WTC11 (cell line): ENCODE data around the gene DENND2C. TPM values are rescaled to one million over a fixed set of nuclear protein-coding genes. Genes with fewer than 3 reads are reported as not detected.

Source experiments
- ATAC-seq: fragments of 200-7000 bp; cut with Tn5 transposase; 2 replicates; pipeline ENCODE4 v1.10.0; 2021; ENCODE audit warnings: mild to moderate bottlenecking, moderate library complexity
- CTCF ChIA-PET: fragments of 300-600 bp; sonication (Branson Sonifier 250); formaldehyde crosslinking; loops from one replicate; lab custom pipeline; 2021; ENCODE audit warnings: antibody characterized with exemption; lab: Charles Lee
- POLR2A ChIA-PET: fragments of 350-600 bp; sonication (Branson Sonifier 250); formaldehyde crosslinking; loops from one replicate; lab custom pipeline; 2021; ENCODE audit warnings: antibody characterized with exemption; lab: Charles Lee
- DNase-seq: peaks from one replicate; pipeline ENCODE4 v3.0.0; 2021; ENCODE audit warnings: low spot score
- H3K27ac Mint-ChIP-seq: 2 replicates; pipeline ENCODE4 v1.8.0; 2021; ENCODE audit warnings: mixed read lengths
- H3K27me3 Mint-ChIP-seq: 2 replicates; pipeline ENCODE4 v1.8.0; 2021; ENCODE audit warnings: low read depth, mild to moderate bottlenecking, moderate library complexity, mixed read lengths
- H3K36me3 Mint-ChIP-seq: 2 replicates; pipeline ENCODE4 v1.8.0; 2021; ENCODE audit warnings: mixed read lengths
- H3K4me1 Mint-ChIP-seq: 2 replicates; pipeline ENCODE4 v1.8.0; 2022; ENCODE audit warnings: mixed read lengths
- H3K4me3 Mint-ChIP-seq: 2 replicates; pipeline ENCODE4 v1.8.0; 2021; ENCODE audit warnings: mild to moderate bottlenecking, moderate library complexity, mixed read lengths
- H3K9me3 Mint-ChIP-seq: 2 replicates; pipeline ENCODE4 v1.8.0; 2021; ENCODE audit warnings: mixed read lengths
- ARID4B ChIP-seq: sonication (generic); formaldehyde crosslinking; IDR thresholded peaks from 2 replicates; pipeline ENCODE4 v1.8.0; 2023; ENCODE audit warnings: missing genetic modification reagents, mild to moderate bottlenecking, borderline replicate concordance
- ATF2 ChIP-seq: sonication (generic); formaldehyde crosslinking; IDR thresholded peaks from 2 replicates; pipeline ENCODE4 v1.8.1; 2022; ENCODE audit warnings: low read depth, missing genetic modification reagents, borderline replicate concordance
- CREM ChIP-seq: sonication (generic); formaldehyde crosslinking; IDR thresholded peaks from 2 replicates; pipeline ENCODE4 v1.8.1; 2022; ENCODE audit warnings: mild to moderate bottlenecking, missing genetic modification reagents, moderate library complexity
- ERG ChIP-seq: fragments of 250-450 bp; sonication (Bioruptor Pico); IDR thresholded peaks from 2 replicates; pipeline ENCODE4 v1.8.0; 2021; ENCODE audit warnings: mild to moderate bottlenecking
- GABPB1 ChIP-seq: sonication (generic); formaldehyde crosslinking; IDR thresholded peaks from 2 replicates; pipeline ENCODE4 v1.8.1; 2023; ENCODE audit warnings: mild to moderate bottlenecking, missing genetic modification reagents
- HMGXB4 ChIP-seq: sonication (generic); formaldehyde crosslinking; IDR thresholded peaks from 2 replicates; pipeline ENCODE4 v1.8.1; 2023; ENCODE audit warnings: mild to moderate bottlenecking, moderate library complexity, missing genetic modification reagents
- JUN ChIP-seq: sonication (generic); formaldehyde crosslinking; IDR thresholded peaks from 2 replicates; pipeline ENCODE4 v1.8.0; 2023; ENCODE audit warnings: mild to moderate bottlenecking, missing genetic modification reagents
- KAT7 ChIP-seq: sonication (generic); formaldehyde crosslinking; IDR thresholded peaks from 2 replicates; pipeline ENCODE4 v1.8.1; 2023; ENCODE audit warnings: missing genetic modification reagents, mild to moderate bottlenecking, borderline replicate concordance
- MXD4 ChIP-seq: fragments of 250-450 bp; sonication (Bioruptor Pico); IDR thresholded peaks from 2 replicates; pipeline ENCODE4 v1.8.0; 2021; ENCODE audit warnings: mild to moderate bottlenecking, moderate library complexity, borderline replicate concordance
- NFATC4 ChIP-seq: fragments of 250-450 bp; sonication (Bioruptor Pico); IDR thresholded peaks from 2 replicates; pipeline ENCODE4 v1.9.0; 2021; ENCODE audit warnings: mild to moderate bottlenecking
- PRRX2 ChIP-seq: fragments of 250-450 bp; sonication (Bioruptor Pico); IDR thresholded peaks from 2 replicates; pipeline ENCODE4 v1.8.0; 2021; ENCODE audit warnings: mild to moderate bottlenecking
- SMAD3 ChIP-seq: sonication (generic); formaldehyde crosslinking; IDR thresholded peaks from 2 replicates; pipeline ENCODE4 v1.8.0; 2022; ENCODE audit warnings: missing genetic modification reagents, mild to moderate bottlenecking, borderline replicate concordance
- SP1 ChIP-seq: sonication (generic); formaldehyde crosslinking; conservative IDR thresholded peaks from 2 replicates; pipeline ENCODE4 v1.8.1; 2022; ENCODE audit warnings: missing genetic modification reagents
- ZBTB43 ChIP-seq: sonication (generic); formaldehyde crosslinking; IDR thresholded peaks from 2 replicates; pipeline ENCODE4 v1.8.1; 2023; ENCODE audit warnings: mild to moderate bottlenecking, missing genetic modification reagents
- ZNF281 ChIP-seq: sonication (generic); formaldehyde crosslinking; IDR thresholded peaks from 2 replicates; pipeline ENCODE4 v1.8.0; 2023; ENCODE audit warnings: mild to moderate bottlenecking, missing genetic modification reagents
- ZNF416 ChIP-seq: fragments of 250-450 bp; sonication (Bioruptor Pico); IDR thresholded peaks from 2 replicates; pipeline ENCODE4 v1.9.0; 2021; ENCODE audit warnings: mild to moderate bottlenecking, inconsistent platforms
- ZNF425 ChIP-seq: fragments of 250-450 bp; sonication (Bioruptor Pico); conservative IDR thresholded peaks from 2 replicates; pipeline ENCODE4 v1.9.0; 2021; ENCODE audit warnings: mild to moderate bottlenecking
- ZNF671 ChIP-seq: fragments of 250-450 bp; sonication (Bioruptor Pico); IDR thresholded peaks from 2 replicates; pipeline ENCODE4 v1.8.0; 2021; ENCODE audit warnings: mild to moderate bottlenecking
- total RNA-seq: library from RNA; stranded (reverse); gene quantifications from 3 replicates; pipeline ENCODE4 v1.2.3, GENCODE V29; 2021

Gene DENND2C
- total RNA-seq, 1 experiment from 2014 or later: 2.9 TPM

- TF ChIP-seq SMAD3 (CRISPR knock-in tag): no peak
Observed at GRCh38 chr1:114702737-114703136, 32.9 kb upstream of the DENND2C start (continued).

GRCh38 chr1:114701931-114702330, 32.1 kb upstream of the DENND2C start:
- POLR2A ChIA-PET: no interaction called here
- no peak for ATAC-seq
- CTCF ChIA-PET: no interaction called here
- H3K4me1 Mint-ChIP-seq: no peaks in the 10 kb centered on the region
- H3K9me3 Mint-ChIP-seq: no peaks in the 10 kb centered on the region
- no peak overlapping the region for H3K4me3 Mint-ChIP-seq
- no peak for DNase-seq
- peaks cover 4% of the 10 kb centered on the region for H3K36me3 Mint-ChIP-seq
- no peaks in the 10 kb centered on the region for H3K27me3 Mint-ChIP-seq
- no peak overlapping the region for H3K27ac Mint-ChIP-seq
- TF ChIP-seq SMAD3 (CRISPR knock-in tag) (no peak), ARID4B (no peak), ZNF281 (CRISPR knock-in tag) (no peak), NFATC4 (CRISPR knock-in tag) (no peak), PRRX2 (CRISPR knock-in tag) (no peak), SP1 (CRISPR knock-in tag) (no peak), CREM (no peak), MXD4 (no peak)

GRCh38 chr1:114700036-114700600, 30.3 kb upstream of the DENND2C start:
- no peaks in the 10 kb centered on the region for H3K27me3 Mint-ChIP-seq
- H3K4me1 Mint-ChIP-seq: no peaks in the 10 kb centered on the region
- H3K27ac Mint-ChIP-seq: no peak overlapping the region
- POLR2A ChIA-PET: no interaction called here
- ATAC-seq (no peak), DNase-seq (no peak)
- no peaks in the 10 kb centered on the region for H3K9me3 Mint-ChIP-seq
- H3K4me3 Mint-ChIP-seq: no peak overlapping the region
- no peaks in the 10 kb centered on the region for H3K36me3 Mint-ChIP-seq
- CTCF ChIA-PET: no interaction called here
- TF ChIP-seq ZNF425 (CRISPR knock-in tag): no peak
- TF ChIP-seq JUN: no peak
- TF ChIP-seq KAT7 (CRISPR knock-in tag): no peak
- no peak for TF ChIP-seq ERG (CRISPR knock-in tag)
- no peak for TF ChIP-seq MXD4
- TF ChIP-seq ATF2 (CRISPR knock-in tag): no peak
- no peak for TF ChIP-seq ZNF416 (CRISPR knock-in tag)
- no peak for TF ChIP-seq ZNF671 (CRISPR knock-in tag)
- TF ChIP-seq ZBTB43 (CRISPR knock-in tag): no peak
- no peak for TF ChIP-seq HMGXB4 (CRISPR knock-in tag)
- no peak for TF ChIP-seq GABPB1 (CRISPR knock-in tag)
